GM18861 (cell line): ENCODE data around the gene PFKFB4.
"Not testable (repeated sequence)": the region's sequence is repeated elsewhere in the genome, so short reads cannot be mapped to it uniquely, and the experiment has no call there.

Experiments
- ATAC-seq: cut with Tn5 transposase; IDR thresholded peaks from one replicate; pipeline ENCODE4 v1.9.1; 2021; ENCODE audit not compliant: unreplicated experiment

The PFKFB4 gene

DNA sequence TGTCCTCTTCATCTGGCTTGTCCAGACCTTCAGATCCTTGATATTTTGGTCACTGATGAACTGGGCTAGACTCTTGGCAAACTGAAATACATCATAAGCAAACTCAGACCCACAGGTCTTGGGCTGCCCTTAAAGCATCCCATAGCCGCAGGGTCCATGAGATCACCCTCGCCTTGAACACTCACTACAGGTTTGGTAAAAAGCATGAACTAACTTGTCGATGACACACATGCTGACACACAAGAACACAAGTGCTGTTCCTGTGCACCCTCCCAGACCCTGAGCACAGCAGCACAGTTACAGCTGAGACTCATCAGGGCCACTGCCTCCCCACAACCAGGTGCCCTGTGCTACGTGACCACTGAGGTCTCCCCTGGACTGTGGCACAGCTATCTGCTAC, 21.0 kb downstream of the PFKFB4 start:
- ATAC-seq = no peak

DNA sequence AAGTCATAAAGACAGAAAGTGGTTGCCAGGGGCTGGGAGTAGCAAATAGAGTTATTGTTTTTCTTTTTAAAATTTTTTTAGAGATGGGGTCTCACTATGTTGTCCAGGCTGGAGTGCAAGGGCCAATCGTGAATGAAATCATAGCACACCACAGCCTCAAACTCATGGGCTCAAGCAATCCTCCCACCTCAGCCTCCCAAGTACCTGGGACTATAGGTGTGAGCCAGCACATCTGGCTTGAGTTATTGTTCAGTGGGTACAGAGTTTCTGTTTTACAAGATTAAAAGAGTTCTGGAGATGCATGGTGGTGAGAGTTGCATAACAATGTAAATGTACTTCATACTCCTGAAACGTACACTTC, 23.6 kb downstream of the PFKFB4 start:
- ATAC-seq = no peak

GRCh38 chr3:48532271-48532976, 24.2 kb downstream of the PFKFB4 start:
- no peak for ATAC-seq

- ATAC-seq = not testable (repeated sequence)
Observed at GRCh38 chr3:48530701-48531100, 25.9 kb downstream of the PFKFB4 start.

DNA sequence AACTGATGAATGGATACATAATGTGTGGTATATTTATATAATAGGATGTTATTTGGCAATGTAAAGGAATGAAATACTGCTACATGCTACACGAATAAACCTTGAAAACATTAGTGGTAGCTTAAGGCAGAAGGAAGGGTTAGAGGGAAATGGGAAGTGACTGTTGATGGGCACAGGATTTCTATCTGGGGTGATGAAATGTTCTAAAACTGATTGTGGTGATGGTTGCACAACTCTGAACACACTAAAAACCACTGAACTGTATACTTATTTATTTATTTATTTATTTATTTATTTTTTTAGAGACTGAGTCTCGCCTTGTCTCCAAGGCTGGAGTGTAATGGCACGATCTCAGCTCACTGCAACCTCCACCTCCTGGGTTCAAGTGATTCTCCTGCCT, 27.8 kb downstream of the PFKFB4 start:
- no peak for ATAC-seq

GRCh38 chr3:48528048-48528447, 28.6 kb downstream of the PFKFB4 start:
- ATAC-seq = no peak

GRCh38 chr3:48524970-48525369, 31.6 kb downstream of the PFKFB4 start:
- no peak for ATAC-seq

GRCh38 chr3:48521635-48522034, 35.0 kb downstream of the PFKFB4 start:
- ATAC-seq = no peak

DNA sequence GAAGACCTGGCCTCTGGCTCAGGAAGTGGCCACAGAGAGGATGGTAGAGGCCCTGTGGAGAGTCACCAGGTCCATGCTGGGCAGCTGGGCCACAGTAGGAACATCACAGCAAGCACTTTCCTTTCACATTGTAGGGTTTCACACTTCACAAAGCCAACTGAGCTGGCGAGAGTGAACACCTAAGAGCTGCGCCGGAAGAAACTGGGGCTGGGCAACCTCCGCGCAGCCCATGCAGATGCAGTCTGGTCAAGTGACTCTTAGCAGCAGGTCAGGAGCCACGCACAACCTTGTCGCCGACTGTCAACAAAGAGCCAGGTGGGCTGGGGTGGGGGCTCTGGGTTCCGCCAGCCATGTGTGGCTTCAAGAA, 37.3 kb downstream of the PFKFB4 start:
- no peak for ATAC-seq

DNA sequence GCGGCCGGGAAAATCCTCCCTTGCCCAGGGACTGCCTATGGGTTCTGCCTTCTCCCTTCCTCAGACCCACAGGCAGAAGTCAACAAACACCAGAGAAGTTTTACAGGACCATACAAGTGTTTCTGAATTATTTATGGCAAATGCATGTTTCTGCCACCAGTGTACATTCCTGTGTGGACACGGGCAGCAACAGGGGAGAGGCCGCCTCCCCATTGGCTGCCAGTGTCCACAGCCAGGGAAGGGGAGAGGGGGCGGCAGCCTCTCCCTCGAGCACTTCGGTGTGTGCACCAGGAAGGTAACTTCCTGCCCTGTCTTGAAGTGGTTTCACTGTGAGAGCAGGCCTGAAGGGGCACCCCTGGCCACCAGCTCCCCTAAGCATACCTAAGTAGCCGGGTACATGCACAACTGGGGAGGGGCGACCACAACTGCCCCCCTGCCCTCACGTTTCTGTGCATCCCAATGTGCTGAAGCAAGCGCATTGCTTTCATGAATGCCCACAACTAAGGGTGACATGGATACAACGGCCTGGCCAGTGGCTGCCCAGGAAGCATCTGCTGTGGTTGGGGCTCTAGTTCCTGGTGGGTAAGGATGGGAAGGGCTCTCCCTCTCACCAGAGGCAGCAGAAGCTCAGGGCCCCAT, 37.8 kb downstream of the PFKFB4 start:
- ATAC-seq = no peak

DNA sequence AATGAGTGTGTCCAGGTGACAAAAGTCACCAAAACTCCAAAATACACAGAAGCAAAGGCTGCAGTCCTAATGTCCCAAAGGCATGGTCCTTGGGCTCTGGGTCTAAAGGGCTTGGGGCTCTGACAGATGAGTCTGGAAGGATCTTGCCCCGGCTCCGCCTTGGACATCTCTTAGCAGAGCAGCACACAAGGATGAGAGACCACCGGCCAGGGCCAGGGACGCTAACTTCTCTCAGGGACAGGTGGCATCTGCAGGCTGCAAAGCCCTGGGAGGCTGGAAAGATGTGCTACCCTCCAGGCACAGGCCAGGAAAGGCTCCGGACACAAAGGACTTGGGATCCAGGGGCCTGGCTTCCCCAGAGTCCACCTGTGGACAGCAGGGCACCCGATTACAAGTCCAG, 38.5 kb downstream of the PFKFB4 start:
- ATAC-seq = no peak

GRCh38 chr3:48516571-48516970, 40.0 kb downstream of the PFKFB4 start:
- ATAC-seq = no peak

GRCh38 chr3:48514431-48515227, 42.0 kb downstream of the PFKFB4 start:
- ATAC-seq = no peak

DNA sequence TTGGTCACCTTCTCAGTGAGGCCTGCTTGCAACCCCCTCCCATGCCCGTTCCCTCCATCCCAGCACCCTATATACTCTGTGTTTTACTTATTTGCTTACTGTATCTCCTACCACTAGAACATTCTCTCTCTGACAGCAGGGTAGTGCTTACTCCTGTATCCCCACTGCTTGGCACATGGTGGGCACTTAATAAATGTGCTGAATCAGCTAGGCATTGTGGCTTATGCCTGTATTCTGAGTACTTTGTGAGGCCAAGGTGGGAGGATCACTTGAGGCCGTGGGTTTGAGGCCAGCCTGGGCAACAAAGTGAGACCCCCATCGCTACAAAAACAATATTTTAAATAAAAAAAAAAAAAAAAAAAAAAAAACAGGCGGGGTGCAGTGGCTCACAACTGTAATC, 45.1 kb downstream of the PFKFB4 start:
- no peak for ATAC-seq

GRCh38 chr3:48507256-48508061, 49.1 kb downstream of the PFKFB4 start:
- no peak for ATAC-seq

DNA sequence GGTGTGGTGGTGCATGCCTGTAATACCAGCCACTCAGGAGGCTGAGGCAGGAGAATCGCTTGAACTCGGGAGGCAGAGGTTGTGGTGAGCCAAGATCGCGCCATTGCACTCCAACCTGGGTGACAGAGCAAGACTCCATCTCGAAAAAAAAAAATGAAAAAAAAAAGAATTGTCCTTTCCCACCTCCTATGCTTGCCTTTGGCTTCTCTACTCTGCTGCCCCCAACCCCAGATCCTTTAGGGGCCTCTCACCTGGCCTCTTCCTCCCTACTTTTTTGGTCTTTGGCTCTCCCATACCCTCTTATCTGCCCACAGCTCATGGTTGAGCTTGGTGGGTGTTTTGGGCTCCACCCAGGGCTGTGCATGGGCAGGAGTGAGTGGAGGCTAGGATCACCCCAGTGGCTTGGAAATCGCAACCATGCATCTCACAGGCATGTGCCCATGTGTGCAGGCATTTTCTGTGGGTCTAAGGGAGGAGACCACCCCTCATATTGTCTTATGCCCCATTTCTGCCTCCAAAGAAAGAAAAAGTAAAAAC, 50.6 kb downstream of the PFKFB4 start:
- no peak for ATAC-seq

DNA sequence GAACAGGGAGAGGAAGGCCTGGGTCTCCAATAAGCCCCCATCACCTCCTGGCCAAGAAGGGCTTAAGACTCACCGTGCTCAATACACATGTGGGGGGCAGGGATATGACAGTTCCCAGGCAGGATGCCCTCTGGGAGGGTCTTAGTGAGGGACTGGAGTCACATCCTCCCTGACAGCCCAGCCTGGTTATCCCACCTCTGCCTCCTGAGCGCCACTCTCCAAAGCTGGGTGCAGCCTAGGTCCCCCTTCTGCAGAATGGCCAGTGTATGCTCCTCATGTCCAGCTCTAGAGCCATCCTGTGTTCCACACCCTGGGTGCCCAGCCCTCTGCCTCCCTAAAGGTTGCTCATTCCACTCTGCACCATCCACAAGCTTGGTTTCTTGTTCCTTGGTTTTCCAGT, 51.5 kb downstream of the PFKFB4 start:
- ATAC-seq = no peak

- ATAC-seq = no peak
Observed at GRCh38 chr3:48504051-48504946, 52.3 kb downstream of the PFKFB4 start, which contains the start of gene SHISA5. Gene SHISA5, minus strand, starts transcription at chr3:48504174. Its CDS starts 80 bp downstream, at chr3:48504094.

DNA sequence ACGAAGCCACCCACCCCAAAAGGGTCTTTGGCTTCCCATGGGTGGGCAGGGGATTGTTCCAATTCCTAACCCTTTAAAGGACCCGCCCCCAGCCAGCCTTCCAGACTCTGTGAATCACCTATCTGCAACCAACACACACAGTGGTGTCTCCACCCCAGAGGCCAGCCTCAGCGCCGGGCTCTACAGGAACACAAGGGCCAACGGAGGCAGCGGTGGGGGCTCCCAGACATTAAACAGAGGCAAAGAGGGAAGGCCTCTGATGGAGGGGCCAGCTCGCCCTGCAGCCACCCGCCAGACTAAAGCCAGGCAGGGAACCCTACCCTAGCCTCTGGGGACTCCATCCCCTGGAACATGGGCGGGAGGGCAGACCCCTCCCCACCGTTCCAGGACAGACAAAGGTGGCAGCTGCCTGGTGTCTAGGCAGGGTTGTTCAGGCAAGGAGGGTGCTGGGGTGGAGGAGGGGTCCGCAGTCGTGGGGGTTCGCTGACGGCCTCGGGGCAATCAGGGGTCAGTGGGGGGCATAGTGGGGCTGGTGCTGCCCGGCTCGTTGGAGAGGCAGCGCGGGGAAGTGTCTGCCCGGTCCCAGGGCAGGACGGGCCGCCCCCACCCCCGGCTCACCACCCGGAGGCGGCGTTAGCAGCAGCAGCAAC, 53.1 kb downstream of the PFKFB4 start:
- ATAC-seq = no peak
